GM19438 (cell line): ENCODE measurements around the gene AKIP1.

ENCODE experiments used
- ATAC-seq: cut with Tn5 transposase; IDR thresholded peaks from one replicate; pipeline ENCODE4 v1.9.1; 2021; ENCODE audit warnings: low read depth; ENCODE audit not compliant: unreplicated experiment

AKIP1 gene

GRCh38 chr11:8956860-8957259 is 45.9 kb downstream of the AKIP1 start:
- no peak for ATAC-seq

- no peak for ATAC-seq
Observed at GRCh38 chr11:8959546-8960166, 48.7 kb downstream of the AKIP1 start.

- ATAC-seq: no peak
Observed at GRCh38 chr11:8961401-8961800, 50.4 kb downstream of the AKIP1 start.

- ATAC-seq: no peak
Observed at GRCh38 chr11:8962841-8963240, 51.9 kb downstream of the AKIP1 start.

GRCh38 chr11:8963569-8964323 is 52.8 kb downstream of the AKIP1 start:
- peak; percentile 60 for ATAC-seq

GRCh38 chr11:8964324-8965320 is 53.6 kb downstream of the AKIP1 start, which contains the start of gene TMEM9B:
TSS of gene TMEM9B (minus strand) at chr11:8964442. CDS start at chr11:8964313, 129 bp downstream.
- peak; percentile 86 for ATAC-seq

GRCh38 chr11:8967184-8967583 is 56.2 kb downstream of the AKIP1 start:
- no peak for ATAC-seq
